Glutamatergic neuron (in vitro differentiated cells): ENCODE data around the gene NRG3. TPM values are rescaled to one million over a fixed set of nuclear protein-coding genes. Genes with fewer than 3 reads are reported as not detected.
"Not testable (repeated sequence)": the region's sequence is repeated elsewhere in the genome, so short reads cannot be mapped to it uniquely, and the experiment has no call there.

ENCODE experiments used
- DNase-seq: peaks from one replicate; pipeline ENCODE4 v3.0.0; 2022
- H3K27ac Mint-ChIP-seq: one replicate; pipeline ENCODE4 v1.8.0; 2020; ENCODE audit warnings: mild to moderate bottlenecking, mixed read lengths, inconsistent platforms; ENCODE audit not compliant: unreplicated experiment
- H3K27me3 Mint-ChIP-seq: one replicate; pipeline ENCODE4 v1.8.0; 2020; ENCODE audit warnings: mild to moderate bottlenecking, moderate library complexity, mixed read lengths, inconsistent platforms; ENCODE audit not compliant: unreplicated experiment
- H3K36me3 Mint-ChIP-seq: one replicate; pipeline ENCODE4 v1.8.0; 2020; ENCODE audit warnings: mild to moderate bottlenecking, mixed read lengths, inconsistent platforms; ENCODE audit not compliant: unreplicated experiment
- H3K4me1 Mint-ChIP-seq: one replicate; pipeline ENCODE4 v1.8.0; 2020; ENCODE audit warnings: mild to moderate bottlenecking, low read depth, mixed read lengths, inconsistent platforms; ENCODE audit not compliant: unreplicated experiment
- H3K4me3 Mint-ChIP-seq: one replicate; pipeline ENCODE4 v1.8.0; 2020; ENCODE audit warnings: mild to moderate bottlenecking, mixed read lengths, inconsistent platforms; ENCODE audit not compliant: unreplicated experiment
- H3K9me3 Mint-ChIP-seq: one replicate; pipeline ENCODE4 v1.8.0; 2020; ENCODE audit warnings: mild to moderate bottlenecking, moderate library complexity, mixed read lengths, inconsistent platforms; ENCODE audit not compliant: unreplicated experiment
- total RNA-seq: library from RNA; stranded (reverse); fragmentation: NEBNext Ultra II Directional; extraction: Animal tissue kit (Norgen Biotek cat#: 25700); gene quantifications from one replicate; pipeline ENCODE4 v1.2.1, GENCODE V29; 2021; ENCODE audit not compliant: unreplicated experiment
- TF ChIP-seq, protein P1 (sequence below): fragments of 200-600 bp; sonication (generic); IDR thresholded peaks from one replicate; pipeline ENCODE4 v1.5.0; 2021; ENCODE audit not compliant: partially characterized antibody, unreplicated experiment

NRG3 gene
- total RNA-seq, 1 donor from 2014 or later: 3.2 TPM

DNA sequence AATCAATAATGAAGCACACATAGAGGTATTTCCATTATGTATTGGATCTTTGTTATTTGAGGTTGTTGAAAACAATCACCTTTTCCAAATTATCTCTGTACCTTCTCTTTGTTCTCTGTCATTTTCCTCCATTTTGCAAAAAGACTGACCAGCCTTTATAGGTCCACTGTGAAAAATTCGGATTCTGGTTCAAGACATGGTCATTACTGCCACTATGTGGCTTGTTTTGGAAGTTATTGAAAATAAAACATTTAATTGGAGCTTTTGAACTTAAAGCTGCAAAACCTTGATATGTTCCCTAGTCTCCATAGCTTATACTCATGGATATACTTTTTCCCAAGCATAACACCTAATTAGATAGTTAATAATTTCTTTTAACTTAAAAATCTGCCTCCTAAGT lies 1094.4 kb downstream of the NRG3 start:
- Mint-ChIP-seq H3K4me3 (no peak overlapping the region), H3K27ac (no peak overlapping the region), H3K27me3 (no peaks in the 10 kb centered on the region), H3K4me1 (peaks cover 5% of the 10 kb centered on the region), H3K9me3 (no peaks in the 10 kb centered on the region), H3K36me3 (no peaks in the 10 kb centered on the region)
- no peak for DNase-seq
- TF ChIP-seq, protein P1, sequence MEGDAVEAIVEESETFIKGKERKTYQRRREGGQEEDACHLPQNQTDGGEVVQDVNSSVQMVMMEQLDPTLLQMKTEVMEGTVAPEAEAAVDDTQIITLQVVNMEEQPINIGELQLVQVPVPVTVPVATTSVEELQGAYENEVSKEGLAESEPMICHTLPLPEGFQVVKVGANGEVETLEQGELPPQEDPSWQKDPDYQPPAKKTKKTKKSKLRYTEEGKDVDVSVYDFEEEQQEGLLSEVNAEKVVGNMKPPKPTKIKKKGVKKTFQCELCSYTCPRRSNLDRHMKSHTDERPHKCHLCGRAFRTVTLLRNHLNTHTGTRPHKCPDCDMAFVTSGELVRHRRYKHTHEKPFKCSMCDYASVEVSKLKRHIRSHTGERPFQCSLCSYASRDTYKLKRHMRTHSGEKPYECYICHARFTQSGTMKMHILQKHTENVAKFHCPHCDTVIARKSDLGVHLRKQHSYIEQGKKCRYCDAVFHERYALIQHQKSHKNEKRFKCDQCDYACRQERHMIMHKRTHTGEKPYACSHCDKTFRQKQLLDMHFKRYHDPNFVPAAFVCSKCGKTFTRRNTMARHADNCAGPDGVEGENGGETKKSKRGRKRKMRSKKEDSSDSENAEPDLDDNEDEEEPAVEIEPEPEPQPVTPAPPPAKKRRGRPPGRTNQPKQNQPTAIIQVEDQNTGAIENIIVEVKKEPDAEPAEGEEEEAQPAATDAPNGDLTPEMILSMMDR: peak; percentile 29

DNA sequence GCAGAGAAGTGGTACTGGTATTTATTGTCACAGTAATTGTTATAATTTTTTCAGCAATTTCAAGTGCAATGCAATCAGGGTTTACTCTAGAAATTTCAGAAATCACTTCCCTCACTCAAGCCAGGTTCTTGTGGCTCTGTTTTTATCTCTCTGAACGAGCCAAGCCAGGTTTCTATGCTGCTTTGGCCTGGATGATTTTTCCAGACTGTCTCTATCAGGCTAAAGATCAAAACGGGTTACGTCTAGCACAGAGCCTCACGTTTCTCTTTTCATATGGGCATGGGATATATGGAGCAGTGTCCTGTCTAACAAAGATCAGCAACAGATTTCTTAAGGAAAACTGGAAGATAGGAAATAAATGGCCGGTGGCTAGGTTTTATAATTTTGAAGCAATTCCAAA lies 1105.3 kb downstream of the NRG3 start:
- peaks cover 30% of the 10 kb centered on the region for H3K4me1 Mint-ChIP-seq
- no peak for DNase-seq
- H3K27ac Mint-ChIP-seq: peak overlapping the region; percentile 93
- TF ChIP-seq, protein P1: no peak
- no peaks in the 10 kb centered on the region for H3K36me3 Mint-ChIP-seq
- H3K27me3 Mint-ChIP-seq: peaks cover 3% of the 10 kb centered on the region
- H3K4me3 Mint-ChIP-seq: no peak overlapping the region
- H3K9me3 Mint-ChIP-seq: no peaks in the 10 kb centered on the region

DNA sequence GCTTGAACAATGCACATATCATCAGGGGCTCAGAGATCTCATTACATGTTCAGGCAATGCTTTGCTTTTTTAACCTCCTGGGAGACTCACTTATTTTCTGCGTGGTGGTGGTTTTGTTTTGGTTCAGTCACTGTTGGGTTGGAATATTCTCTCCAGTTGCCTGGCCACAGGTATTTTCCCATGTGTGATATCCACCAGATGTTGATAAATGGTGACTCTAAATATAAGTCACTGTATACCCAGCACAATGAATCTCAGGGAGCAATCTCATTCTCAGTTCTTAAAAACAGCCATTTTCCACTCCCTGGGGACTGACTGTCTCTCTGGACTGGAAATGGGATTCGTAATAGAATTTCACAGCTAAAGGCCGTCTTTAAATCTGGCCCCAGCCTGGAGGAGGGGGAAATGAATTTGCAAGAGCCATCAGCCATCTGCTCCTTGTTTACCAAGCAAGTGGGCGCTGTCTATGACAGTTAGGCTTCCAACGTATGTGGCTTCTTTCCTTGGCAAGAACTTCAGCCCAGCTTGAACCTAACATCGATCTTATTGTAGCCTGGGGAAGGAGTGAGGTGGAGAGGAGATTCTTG lies 1106.2 kb downstream of the NRG3 start:
- peak overlapping the region; percentile 22 for H3K4me3 Mint-ChIP-seq

DNA sequence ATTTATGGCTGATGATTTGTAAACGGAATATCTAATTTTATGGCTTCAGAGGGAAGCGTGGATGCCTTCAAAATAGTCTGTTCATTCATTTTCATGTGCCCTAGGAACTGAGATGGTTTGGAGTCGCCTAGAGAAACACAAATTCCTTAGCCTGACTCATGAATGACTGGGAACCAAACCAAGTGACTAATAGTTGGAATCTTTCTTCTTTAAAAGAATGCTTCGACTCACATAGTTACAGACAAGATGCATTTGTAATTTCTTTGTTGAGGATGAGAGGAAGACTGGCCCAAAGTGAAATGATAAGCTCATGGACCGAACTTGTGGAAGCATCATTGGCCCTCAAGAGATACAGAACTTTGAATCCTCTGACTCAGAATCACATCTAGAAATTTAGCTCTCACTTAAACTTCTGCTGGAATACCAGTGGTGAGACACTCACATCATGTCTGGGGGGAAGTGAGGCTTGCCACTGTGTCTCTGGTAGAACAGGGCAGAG lies 1107.2 kb downstream of the NRG3 start:
- TF ChIP-seq, protein P1: no peak
- Mint-ChIP-seq H3K9me3 (no peaks in the 10 kb centered on the region), H3K27me3 (peaks cover 3% of the 10 kb centered on the region), H3K4me1 (peaks cover 30% of the 10 kb centered on the region), H3K36me3 (no peaks in the 10 kb centered on the region), H3K27ac (peak overlapping the region; percentile 93), H3K4me3 (no peak overlapping the region)
- no peak for DNase-seq

More for the DNA sequence above, 1106.2 kb downstream of the NRG3 start:
- peak overlapping the region; percentile 93 for H3K27ac Mint-ChIP-seq
- no peaks in the 10 kb centered on the region for H3K9me3 Mint-ChIP-seq
- peaks cover 3% of the 10 kb centered on the region for H3K27me3 Mint-ChIP-seq
- peak; percentile 62 for DNase-seq
- no peaks in the 10 kb centered on the region for H3K36me3 Mint-ChIP-seq
- peaks cover 30% of the 10 kb centered on the region for H3K4me1 Mint-ChIP-seq
- TF ChIP-seq, protein P1: no peak

DNA sequence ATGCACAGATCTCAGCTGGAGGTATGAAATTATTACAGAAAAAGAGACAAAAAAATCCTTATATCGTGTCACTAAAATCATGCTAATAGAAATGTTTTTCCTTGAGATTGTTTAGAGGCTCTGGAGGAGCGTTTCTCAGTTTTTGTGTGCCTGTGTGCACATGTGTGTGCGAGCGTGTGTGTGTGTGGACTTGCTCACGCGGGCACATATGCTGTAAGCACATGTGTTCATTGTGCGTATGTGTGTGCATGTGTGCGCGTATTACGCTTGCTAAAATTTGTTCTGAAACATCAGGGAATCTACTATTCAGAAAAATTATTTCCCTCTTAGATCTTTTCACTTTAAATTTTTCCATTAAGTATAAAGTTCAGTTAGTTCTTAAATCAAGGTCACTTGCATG lies 1111.2 kb downstream of the NRG3 start:
- no peak for DNase-seq
- no peak overlapping the region for H3K27ac Mint-ChIP-seq
- H3K4me3 Mint-ChIP-seq: no peak overlapping the region
- TF ChIP-seq, protein P1: no peak
- no peaks in the 10 kb centered on the region for H3K9me3 Mint-ChIP-seq
- peaks cover 1% of the 10 kb centered on the region for H3K27me3 Mint-ChIP-seq
- H3K36me3 Mint-ChIP-seq: no peaks in the 10 kb centered on the region
- H3K4me1 Mint-ChIP-seq: peaks cover 20% of the 10 kb centered on the region

DNA sequence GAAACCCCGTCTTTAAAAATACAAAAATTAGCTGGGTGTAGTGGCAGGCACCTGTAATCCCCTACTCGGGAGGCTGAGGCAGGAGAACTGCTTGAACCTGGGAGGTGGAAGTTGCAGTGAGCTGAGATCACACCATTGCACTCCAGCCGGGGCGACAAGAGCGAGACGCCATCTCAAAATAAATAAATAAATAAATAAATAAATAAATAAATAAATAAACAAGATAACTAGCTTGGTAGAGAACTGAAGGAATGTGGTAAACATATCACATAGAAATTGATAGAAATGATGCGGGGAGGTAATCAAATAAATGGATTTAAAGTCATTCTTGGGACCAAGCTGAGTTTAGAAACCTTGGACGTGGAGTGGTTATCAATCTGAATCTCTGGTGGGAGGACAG lies 1131.5 kb downstream of the NRG3 start:
- not testable (repeated sequence) for DNase-seq, H3K27ac Mint-ChIP-seq, H3K9me3 Mint-ChIP-seq, H3K4me1 Mint-ChIP-seq, H3K36me3 Mint-ChIP-seq, H3K27me3 Mint-ChIP-seq, H3K4me3 Mint-ChIP-seq
